ENCODE data around the gene SPAG9. TPM values are rescaled to one million over a fixed set of nuclear protein-coding genes. Genes with fewer than 3 reads are reported as not detected.

SPAG9 gene
- total and polyA plus RNA-seq, 2 experiments from 2014 or later, result 13.7 to 45.0 TPM

- no peak for TF ChIP-seq REST (IDR thresholded peaks at IDR 0.05; ENCODE audit: unreplicated experiment)
- TF ChIP-seq JUNB (IDR thresholded peaks at IDR 0.05; ENCODE audit: unreplicated experiment), result no peak
- TF ChIP-seq, protein P1, sequence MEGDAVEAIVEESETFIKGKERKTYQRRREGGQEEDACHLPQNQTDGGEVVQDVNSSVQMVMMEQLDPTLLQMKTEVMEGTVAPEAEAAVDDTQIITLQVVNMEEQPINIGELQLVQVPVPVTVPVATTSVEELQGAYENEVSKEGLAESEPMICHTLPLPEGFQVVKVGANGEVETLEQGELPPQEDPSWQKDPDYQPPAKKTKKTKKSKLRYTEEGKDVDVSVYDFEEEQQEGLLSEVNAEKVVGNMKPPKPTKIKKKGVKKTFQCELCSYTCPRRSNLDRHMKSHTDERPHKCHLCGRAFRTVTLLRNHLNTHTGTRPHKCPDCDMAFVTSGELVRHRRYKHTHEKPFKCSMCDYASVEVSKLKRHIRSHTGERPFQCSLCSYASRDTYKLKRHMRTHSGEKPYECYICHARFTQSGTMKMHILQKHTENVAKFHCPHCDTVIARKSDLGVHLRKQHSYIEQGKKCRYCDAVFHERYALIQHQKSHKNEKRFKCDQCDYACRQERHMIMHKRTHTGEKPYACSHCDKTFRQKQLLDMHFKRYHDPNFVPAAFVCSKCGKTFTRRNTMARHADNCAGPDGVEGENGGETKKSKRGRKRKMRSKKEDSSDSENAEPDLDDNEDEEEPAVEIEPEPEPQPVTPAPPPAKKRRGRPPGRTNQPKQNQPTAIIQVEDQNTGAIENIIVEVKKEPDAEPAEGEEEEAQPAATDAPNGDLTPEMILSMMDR (conservative IDR thresholded peaks at IDR 0.05; ENCODE audit: low read depth in 2 of 2), result no peak
- no peak for TF ChIP-seq ZNF114 (CRISPR knock-in tag; IDR thresholded peaks at IDR 0.05)
- no peak for TF ChIP-seq NANOG (IDR thresholded peaks at IDR 0.05; ENCODE audit: borderline replicate concordance)
- no peak for TF ChIP-seq POLR2AphosphoS5 (IDR thresholded peaks at IDR 0.05; ENCODE audit: low read depth)
- TF ChIP-seq ZNF331 (CRISPR knock-in tag; IDR thresholded peaks at IDR 0.05; ENCODE audit: low read depth), result no peak
- TF ChIP-seq ETS1 (IDR thresholded peaks at IDR 0.05), result no peak
Observed at GRCh38 chr17:50917418-50917743, 203.3 kb downstream of the SPAG9 start (continued).

DNA sequence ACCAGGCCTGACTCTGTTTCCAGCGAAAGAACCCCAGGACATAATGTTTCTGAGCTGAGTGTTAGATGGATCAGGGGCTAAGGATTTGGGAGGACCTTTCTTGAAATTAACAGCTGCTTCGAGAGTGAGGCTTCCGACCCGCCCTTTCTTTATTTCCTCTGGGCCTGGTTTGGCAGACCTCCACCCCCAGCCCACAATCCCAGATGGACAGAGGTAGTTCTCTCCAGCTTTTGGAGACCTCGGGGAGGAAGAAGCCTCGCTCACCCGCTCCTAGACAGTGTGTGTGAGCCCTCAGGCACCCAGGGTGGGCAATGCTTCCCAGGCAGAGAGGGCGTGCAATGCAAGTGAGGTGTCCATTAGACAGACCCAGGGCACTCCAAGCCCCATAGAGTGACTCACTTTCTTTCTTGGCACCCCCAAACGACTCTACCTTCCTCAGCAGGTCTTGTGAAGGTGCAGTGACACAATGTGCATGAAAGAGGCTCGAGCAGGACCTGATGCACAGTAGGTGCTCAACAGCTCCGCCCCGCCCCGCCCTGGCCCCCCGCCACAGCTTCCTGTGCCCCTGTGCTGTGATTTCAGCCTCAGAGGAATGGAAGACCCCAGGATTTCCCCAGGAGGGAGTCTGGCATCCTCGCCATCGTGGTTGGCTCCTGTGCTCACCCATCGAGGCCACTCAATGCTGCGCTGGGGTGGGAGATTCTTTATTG, 203.8 kb downstream of the SPAG9 start:
- Histone ChIP-seq H3K27me3 (ENCODE audit: insufficient read depth) (no peaks in the 10 kb centered on the region), H3K27ac (ENCODE audit: low read depth) (no peak overlapping the region), H3K9me2 (ENCODE audit: insufficient read depth) (no peaks in the 10 kb centered on the region), H4K20me1 (replicated peaks; ENCODE audit: insufficient read depth) (no peaks in the 10 kb centered on the region), H3K79me2 (replicated peaks; ENCODE audit: insufficient read depth) (no peaks in the 10 kb centered on the region), H2AFZ (peak overlapping the region; percentile 56; the same call in 1 of the 2 replicates), H3K4me2 (0 out of 2 replicates have a peak overlapping the region, but pooled peaks have one; percentile 26), H3K36me3 (ENCODE audit: insufficient read depth) (no peaks in the 10 kb centered on the region), H3F3A (replicated peaks; ENCODE audit: low read depth) (no peaks in the 10 kb centered on the region), H3K4me1 (ENCODE audit: insufficient read depth) (peaks cover 14% of the 10 kb centered on the region), H3K4me3 (no peak overlapping the region)
- DNase-seq (ENCODE audit: low spot score), result no peak
- ATAC-seq, result no peak
- peaks cover 18% of the 10 kb centered on the region for H3K27me3 Mint-ChIP-seq (ENCODE audit: insufficient read depth, low read depth, poor library complexity)
- H3K36me3 Mint-ChIP-seq (ENCODE audit: low read depth), result no peaks in the 10 kb centered on the region
- H3K4me1 Mint-ChIP-seq, result peaks cover 61% of the 10 kb centered on the region
- no peak overlapping the region for H3K27ac Mint-ChIP-seq
- no peak overlapping the region for H3K4me3 Mint-ChIP-seq
- H3K9me3 Mint-ChIP-seq, result no peaks in the 10 kb centered on the region
- TF ChIP-seq CREB1 (CRISPR knock-in tag; IDR thresholded peaks at IDR 0.05; ENCODE audit: low read depth) (no peak), ETS1 (IDR thresholded peaks at IDR 0.05) (no peak), STAT1 (IDR thresholded peaks at IDR 0.05; ENCODE audit: unreplicated experiment) (no peak), ZNF114 (CRISPR knock-in tag; IDR thresholded peaks at IDR 0.05) (no peak), EZH2 (IDR thresholded peaks at IDR 0.05; ENCODE audit: low read depth, unreplicated experiment) (no peak), POLR2AphosphoS5 (IDR thresholded peaks at IDR 0.05; ENCODE audit: low read depth) (no peak), JUNB (IDR thresholded peaks at IDR 0.05; ENCODE audit: unreplicated experiment) (no peak), ZNF331 (CRISPR knock-in tag; IDR thresholded peaks at IDR 0.05; ENCODE audit: low read depth) (no peak), EZH2phosphoT487 (IDR thresholded peaks at IDR 0.05; ENCODE audit: unreplicated experiment) (no peak), NANOG (IDR thresholded peaks at IDR 0.05; ENCODE audit: borderline replicate concordance) (no peak)
